WI38 (cell line): ENCODE results near the gene OR2B2.
"Not testable (repeated sequence)": the region's sequence is repeated elsewhere in the genome, so short reads cannot be mapped to it uniquely, and the experiment has no call there.

Experiments
- H3K4me3 ChIP-seq: 2 replicates; pipeline ENCODE4 v1.5.1; 2011; ENCODE audit warnings: low read depth, mild to moderate bottlenecking, control low read depth, low read length
- TF ChIP-seq, protein P1 (sequence below): IDR thresholded peaks from 2 replicates; pipeline ENCODE4 v1.5.1; 2012; ENCODE audit warnings: low read depth, mild to moderate bottlenecking, control low read depth, low read length

The OR2B2 gene

DNA sequence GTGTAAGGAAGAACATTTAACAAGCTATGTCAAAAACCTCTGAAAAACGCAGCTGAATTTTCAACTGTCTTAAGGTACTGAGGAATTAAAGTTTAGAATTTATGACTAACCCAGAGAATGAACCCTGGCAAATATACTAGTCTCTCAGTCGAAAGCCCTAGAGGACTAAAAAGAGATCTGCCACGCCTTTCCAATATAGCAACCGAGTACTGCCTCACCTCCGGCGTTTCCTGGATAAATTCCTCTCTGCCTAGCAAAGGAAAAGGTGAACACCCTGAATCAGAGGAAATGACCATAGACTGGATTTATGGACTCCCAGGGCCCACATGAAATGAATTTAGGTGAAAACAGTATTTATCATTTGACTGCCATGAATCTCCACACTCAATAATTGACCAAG is 12.0 kb upstream of the OR2B2 start:
- TF ChIP-seq, protein P1, sequence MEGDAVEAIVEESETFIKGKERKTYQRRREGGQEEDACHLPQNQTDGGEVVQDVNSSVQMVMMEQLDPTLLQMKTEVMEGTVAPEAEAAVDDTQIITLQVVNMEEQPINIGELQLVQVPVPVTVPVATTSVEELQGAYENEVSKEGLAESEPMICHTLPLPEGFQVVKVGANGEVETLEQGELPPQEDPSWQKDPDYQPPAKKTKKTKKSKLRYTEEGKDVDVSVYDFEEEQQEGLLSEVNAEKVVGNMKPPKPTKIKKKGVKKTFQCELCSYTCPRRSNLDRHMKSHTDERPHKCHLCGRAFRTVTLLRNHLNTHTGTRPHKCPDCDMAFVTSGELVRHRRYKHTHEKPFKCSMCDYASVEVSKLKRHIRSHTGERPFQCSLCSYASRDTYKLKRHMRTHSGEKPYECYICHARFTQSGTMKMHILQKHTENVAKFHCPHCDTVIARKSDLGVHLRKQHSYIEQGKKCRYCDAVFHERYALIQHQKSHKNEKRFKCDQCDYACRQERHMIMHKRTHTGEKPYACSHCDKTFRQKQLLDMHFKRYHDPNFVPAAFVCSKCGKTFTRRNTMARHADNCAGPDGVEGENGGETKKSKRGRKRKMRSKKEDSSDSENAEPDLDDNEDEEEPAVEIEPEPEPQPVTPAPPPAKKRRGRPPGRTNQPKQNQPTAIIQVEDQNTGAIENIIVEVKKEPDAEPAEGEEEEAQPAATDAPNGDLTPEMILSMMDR = no peak
- H3K4me3 ChIP-seq = no peak overlapping the region

DNA sequence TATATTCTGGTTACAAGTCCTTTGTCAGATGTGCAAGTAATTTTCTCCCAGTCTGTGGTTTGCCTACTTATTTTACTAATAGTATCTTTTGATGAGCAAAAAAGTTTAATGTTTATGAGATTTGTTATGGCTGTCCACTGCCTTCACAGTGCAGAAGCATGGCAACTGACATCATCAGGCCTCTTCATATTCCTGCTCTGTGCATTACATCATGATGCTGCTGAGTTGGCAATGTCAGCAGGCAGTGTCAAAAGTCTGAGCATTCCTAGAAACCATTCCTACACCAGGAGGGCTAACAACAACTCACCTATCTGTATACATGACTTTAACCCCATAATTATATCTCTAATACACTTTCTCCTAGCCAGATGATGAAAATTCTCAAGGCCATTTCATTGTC is 10.8 kb upstream of the OR2B2 start:
- no peak overlapping the region for H3K4me3 ChIP-seq
- TF ChIP-seq, protein P1 = no peak

DNA sequence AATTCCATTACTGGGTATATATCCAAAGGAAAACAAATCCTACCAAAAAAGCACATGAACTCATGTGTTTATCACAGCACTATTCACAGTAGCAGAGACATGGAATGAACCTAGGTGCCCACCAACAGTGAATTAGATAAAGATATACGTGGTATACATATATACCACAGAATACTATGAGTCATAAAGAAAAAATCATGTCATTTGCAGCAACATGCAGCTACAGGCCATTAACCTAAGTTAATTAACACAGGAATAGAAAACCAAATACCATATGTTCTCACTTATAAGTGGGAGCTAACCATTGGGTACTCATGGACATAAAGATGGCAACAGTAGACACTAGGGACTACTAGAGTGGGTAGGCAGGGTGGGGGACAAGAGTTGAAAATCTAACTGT is 4.2 kb downstream of the OR2B2 start:
- TF ChIP-seq, protein P1 = no peak
- no peak overlapping the region for H3K4me3 ChIP-seq

DNA sequence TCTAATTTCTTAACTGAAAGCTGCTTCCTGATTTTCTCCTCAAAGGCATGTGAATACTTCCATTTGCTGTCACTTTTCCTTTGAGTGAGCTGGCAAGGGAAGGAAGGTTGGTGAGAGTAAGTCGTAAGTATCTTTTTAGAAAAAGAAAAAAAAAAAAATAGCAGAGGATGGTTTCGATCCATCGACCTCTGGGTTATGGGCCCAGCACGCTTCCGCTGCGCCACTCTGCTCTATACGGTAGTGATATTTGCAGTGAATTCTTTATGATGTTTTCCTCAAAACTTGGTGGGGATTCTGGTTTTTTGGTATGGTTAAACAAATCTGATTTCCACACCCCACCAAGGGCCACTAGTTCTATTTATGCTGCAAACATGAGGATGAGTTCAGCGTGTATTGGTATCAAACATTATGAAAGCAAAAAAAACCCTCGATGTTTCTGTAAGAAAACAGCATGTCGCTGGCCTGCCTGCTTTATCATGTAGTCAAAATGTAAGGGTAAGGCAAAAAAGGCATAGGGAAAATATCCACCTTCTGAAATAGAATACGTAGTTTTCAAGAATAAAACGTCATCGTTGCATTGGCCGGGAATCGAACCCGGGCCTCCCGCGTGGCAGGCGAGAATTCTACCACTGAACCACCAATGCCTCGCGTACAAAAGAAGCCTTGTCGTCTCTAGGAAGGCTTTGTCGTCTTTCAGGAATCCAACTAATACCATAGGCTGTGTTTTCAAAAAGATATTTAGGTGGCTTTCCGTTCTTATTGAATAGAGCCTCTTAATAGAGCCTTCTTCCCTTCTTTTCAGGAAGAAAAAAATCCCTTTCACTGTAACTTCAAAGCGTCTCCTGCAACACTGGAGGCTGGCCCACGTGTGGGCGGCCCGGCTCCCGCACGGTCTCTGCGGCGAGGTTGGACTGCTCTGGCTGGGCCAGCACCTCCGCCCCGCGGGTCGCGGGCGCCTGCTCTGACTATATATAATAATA is 9.6 kb downstream of the OR2B2 start:
- peak overlapping the region; percentile 73 for H3K4me3 ChIP-seq
- TF ChIP-seq, protein P1 = no peak

DNA sequence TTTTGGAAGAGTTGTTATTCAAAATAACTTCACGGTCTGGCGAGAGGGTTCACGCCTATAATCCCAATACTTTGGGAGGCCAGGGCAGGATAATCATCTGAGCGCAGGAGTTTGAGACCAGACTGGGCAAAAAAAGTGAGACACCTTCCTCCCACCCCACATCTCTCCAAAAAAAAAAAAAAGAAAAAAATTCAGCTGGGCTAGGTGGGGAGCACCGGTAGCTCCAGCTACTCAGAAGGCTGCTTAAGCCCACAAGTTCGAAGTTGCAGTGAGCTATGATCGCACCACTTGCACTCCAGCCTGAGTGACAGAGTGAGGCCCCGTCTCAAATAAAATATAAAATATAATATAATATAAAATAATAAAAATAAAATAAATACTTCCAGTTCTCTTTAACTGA is 10.4 kb downstream of the OR2B2 start:
- no peak overlapping the region for H3K4me3 ChIP-seq
- TF ChIP-seq, protein P1 = no peak

DNA sequence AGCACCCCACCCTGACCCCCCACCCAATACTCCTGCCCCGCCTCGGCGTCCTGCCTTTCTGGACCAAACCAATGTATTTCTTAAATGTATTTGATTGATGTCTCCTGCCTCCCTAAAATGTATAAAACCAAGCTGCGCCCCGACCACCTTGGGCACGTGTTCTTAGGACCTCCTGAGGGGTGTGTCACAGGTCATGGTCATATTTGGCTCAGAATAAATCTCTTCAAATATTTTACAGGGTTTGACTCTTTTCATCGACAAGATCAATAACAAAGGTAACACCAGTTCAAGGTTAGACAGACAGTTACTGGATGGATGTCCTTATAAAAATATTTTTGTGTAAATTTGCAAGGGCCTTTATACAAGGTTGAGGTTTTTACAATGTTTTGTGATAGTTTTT is 12.0 kb downstream of the OR2B2 start:
- not testable (repeated sequence) for H3K4me3 ChIP-seq

DNA sequence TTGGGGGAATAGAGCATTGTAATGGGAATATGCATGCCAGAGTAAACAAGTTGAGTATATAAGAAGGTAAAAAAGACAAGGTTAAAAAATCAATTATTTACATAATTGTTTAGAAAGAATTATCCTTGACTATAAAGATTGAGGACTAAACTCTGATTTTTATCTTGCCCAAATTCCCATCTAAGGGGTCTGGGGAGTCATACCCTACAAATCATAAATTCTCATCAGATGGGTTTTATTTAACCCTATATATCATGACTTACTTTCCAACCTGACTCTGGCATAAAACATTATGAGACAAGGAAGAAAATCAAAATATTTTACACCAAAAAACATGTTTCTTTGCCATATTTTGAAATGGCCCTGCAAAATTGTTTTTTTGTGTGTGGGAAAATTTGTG is 12.7 kb downstream of the OR2B2 start:
- TF ChIP-seq, protein P1 = no peak
- no peak overlapping the region for H3K4me3 ChIP-seq
